CD4-positive, alpha-beta T cell treated with Interleukin-4 for 4 hours (primary cell): Measurements from ENCODE around the gene CPT1B.
A peak's percentile ranks its signal among the peaks of the same experiment; 100 is the strongest.

ENCODE experiments used
- DNase-seq: peaks from one replicate; pipeline ENCODE4 v3.0.0-alpha.2; 2020

The CPT1B gene

DNA sequence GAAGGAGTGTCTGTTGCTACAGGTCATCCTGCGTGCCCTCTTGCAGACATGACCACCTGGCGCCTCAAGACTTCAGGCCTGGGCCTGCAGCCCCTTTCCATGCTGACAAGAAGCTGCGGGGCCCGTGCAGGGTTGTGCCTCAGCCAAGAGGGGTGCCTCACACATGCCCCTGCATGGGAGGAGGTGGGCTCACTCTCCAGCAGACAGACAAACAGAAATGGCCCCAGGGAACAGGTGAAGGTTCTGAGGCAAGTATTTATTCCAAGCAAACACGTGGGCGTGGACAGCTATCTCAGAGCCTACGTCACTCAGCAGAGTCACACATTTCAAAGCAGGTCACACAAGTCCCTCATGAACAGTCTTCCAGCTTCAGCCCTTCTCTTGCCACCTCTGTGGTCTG, 9.6 kb downstream of the CPT1B start:
- no peak for DNase-seq

DNA sequence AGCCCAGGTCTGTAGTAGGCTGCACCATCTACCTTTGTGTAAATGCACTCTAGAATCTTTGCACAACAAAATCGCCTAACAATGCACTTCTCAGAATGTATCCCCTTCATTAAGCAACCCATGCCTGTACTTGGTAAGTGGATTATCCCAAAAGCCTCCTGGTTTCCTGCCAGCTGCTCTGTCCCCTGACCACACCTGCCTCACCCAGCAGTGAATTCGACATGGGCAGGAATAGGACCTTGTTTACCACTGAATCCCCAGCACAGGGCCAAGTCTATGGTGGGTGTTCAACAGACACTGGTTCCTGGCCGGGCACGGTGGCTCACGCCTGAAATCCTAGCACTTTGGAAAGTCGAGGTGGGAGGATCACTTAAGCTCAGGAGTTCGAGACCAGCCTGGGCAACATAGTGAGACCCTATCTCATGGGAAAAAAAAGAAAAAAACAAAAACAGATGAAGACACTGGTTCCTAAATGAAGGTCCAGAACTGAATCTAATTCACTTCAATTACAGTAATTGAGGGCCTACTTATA, 10.4 kb downstream of the CPT1B start:
- DNase-seq = no peak

DNA sequence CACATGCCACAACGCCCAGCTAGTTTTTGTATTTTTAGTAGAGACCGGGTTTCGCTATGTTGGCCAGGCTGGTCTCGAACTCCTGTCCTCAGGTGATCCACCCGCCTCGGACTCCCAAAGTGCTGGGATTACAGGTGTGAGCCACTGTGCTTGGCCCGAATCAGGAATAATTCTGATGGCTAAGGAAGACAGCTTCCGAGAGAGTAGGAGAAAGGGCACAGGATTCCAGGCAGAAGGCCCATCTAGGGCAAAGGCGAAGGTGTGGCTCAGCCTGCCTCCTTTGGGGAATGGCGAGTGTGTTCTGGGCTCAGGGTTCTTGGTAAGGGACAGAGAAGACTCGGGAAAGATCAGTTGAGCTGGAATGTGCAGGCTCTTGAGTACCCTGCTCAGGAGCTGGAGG, 13.9 kb downstream of the CPT1B start:
- no peak for DNase-seq

DNA sequence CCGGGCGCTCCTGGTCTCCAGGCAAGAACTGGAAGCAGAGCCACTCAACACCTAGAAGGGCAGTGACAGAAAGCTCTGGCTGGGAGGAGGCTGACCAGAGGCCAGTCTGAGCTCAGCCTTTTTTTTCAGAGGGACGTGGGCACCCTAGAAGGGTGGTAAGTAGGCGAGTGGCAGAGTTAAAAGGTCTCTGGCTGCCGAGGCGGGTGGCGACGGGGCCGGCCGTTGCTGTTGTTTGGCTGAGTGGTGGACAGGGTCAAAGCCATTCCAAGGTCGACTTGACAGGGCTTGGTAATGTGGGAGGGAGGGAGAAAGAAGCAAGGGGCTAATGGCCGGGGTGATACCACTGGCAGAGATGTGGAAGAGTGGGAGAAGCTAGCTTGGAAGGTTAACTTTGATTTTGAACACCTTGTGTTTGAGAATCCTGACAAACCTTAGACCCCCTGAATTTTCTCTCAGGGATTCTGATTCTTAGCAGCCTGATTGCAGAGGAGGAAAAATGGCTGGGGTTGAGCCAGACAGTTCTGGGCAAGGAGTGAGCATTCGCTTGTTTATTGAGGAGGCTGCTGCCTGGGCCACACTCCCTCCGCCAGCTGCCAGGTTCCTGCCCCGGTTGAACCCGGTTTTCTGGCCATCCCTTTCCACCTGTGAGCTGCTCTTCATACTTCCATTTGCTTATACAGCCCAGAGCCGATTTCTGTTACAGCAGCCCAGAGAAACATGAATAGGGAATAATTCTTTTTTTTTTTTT, 14.6 kb downstream of the CPT1B start:
- no peak for DNase-seq

DNA sequence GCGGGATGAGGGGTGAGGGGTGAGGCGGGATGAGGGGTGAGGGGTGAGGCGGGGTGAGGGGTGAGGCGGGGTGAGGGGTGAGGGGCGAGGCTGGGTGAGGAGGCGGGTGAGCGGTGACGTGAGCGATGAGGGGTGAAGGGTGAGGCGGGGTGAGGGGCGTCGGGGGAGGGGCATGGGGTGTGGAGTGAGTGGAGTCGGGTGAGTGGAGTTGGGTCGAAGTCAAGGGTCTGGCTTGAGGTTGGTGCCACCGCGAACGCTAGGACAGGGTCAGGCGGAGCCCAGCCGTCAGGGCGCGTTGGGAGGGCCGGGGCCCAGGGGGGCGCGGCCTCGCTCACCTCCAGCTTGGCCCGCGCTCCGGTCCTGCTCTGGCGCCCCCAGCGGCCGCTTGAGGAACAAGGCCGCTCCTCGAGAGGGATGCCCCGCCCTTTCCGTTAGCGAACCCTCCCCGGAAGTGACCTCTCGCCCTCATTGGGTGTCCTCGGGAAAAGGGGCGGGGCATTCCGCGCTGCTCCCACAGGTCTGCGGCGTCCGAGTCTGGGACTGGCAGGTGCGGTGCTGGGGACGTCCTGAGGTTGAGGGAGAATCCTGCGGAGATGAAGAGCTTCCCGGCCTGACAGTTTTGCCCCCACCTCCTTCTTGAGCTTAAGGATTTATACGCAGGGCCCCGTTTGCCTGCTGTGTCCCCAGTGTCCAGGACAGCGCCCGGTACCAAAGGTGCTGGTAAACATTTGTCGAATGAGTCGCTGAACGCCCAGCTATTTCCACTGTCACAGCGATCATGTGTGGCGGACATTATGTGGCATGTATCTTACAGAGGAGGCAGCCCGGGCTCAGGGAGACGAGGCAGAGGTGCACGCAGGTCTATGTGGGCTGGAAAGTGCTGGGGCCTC, 15.5 kb downstream of the CPT1B start, which contains the start of gene SYCE3:
TSS of gene SYCE3 (minus strand) at position 397 of the 890 bp plus-strand sequence. CDS start 6,514 bp downstream, outside the sequence.
- peak; percentile 94 for DNase-seq

DNA sequence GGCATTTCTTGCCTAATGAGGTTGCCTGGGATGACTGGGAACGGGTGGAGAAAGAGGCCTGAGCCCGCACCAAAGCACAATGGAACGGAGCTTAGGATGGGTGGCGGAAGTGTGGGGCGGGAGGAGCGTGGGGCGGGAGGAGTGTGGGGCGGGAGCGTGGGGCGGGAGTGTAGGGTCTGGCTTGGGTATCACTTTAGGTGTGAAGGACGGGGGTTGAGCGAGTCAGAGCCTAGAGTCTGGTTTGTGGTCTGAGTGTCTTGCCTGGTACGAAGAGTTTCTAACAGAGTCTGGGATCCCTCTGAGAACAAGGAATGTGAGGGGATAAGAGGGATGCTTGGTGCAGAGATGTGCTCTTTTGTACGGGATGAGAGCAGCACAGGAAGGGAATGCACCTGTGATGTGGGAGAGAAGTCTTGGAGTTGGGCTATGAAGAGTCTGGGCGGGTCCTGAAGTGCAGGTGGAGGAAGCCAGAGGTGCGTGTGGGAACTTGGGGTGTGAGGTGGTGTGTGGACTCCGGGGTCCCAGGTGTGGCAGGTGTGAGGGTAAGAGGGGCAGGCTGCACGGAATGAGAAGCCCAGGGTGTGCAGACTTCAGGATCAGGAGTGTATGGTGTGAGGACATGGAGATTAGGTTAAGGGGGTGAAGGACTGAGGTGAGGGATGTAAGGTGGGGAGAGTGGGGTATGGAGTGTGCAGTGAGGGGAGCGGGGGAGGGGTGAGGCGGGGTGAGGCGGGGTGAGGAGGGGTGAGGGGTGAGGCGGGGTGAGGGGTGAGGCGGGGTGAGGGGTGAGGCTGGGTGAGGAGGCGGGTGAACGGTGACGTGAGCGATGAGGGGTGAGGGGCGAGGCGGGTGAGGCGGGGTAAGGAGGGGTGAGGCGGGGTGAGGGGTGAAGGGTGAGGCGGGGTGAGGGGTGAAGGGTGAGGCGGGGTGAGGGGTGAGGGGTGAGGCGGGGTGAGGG, 16.5 kb downstream of the CPT1B start:
- DNase-seq = no peak

DNA sequence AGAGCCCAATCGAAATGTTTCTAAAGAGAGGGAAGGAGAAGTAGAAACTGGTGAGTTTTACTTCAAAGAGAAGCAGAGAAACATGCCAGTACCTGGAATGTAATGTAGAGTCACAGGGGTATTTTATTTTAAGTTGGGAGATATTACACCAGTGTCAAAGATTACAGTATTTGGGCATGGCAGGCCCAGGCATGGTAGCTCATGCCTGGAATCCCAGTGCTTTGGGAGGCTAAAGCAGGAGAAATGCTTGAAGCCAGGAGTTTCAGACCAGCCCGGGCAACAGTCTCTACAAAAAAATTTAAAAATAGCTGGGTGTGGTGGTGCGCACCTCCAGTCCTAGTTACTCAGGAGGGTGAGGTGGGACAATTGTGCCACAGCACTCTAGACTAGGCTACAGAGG, 18.2 kb downstream of the CPT1B start:
- no peak for DNase-seq

DNA sequence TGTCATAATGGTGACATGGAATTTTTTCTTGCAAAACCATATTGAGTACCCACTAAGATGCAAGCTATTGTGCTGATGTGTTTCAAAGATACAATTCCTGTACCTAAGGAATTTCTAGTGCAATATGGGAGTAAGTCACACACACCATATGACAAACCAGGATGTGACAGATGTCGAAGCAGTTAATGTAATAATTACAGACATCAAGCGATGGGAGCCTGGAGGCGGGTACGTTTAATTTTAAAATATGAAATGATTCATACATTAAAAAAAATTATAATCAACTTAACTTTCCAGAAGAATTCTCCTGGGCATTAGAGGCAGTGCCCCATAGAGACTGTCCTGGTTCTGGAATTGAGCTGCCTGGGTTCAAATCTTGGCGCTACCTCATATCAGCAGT, 21.5 kb downstream of the CPT1B start:
- no peak for DNase-seq

DNA sequence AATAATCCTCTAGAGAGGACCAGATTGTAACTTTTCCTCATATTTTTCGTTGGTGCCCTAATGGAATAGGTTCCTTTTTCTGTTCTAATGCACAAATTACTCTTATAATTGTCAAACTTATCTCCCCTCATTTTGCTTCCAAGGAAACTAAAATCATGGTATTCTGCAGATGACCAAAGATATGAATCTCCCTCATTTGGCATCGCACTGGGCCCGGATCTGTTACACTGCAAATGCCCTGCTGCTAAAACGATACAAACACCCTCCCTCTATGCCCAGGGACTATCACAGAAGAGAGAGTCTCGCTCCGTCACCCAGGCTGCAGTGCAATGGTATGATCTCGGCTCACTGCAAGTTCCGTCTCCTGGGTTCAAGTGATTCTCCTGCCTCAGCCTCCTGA, 24.9 kb downstream of the CPT1B start:
- DNase-seq = no peak

DNA sequence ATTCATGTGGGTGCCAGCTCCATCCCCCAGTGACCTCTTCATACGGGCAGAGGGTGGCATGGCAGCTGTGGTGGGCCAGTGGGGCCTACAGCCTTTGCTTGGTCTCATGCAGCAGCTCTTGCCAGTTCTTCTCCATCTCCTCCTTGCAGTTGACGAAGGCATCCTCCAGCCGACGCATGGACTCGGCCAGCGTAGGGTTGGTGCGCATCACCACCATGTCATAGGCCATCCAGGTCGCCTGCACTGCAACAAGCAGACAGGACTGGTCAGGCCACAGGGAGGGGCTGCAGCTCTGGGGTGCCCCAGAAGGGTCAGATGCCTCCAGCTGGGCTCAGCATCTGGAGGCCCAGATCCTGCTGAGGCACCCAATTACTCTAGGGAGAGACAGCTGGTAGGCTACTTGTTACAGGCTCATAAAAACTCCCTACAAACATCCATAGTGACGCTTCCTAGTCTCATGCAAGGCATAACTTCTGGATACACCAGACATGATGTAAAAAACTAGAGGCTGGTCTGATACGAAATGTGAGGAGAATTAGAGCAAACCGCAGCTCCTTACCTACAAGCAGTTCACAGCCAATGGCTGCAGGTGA, 27.0 kb downstream of the CPT1B start:
- no peak for DNase-seq

DNA sequence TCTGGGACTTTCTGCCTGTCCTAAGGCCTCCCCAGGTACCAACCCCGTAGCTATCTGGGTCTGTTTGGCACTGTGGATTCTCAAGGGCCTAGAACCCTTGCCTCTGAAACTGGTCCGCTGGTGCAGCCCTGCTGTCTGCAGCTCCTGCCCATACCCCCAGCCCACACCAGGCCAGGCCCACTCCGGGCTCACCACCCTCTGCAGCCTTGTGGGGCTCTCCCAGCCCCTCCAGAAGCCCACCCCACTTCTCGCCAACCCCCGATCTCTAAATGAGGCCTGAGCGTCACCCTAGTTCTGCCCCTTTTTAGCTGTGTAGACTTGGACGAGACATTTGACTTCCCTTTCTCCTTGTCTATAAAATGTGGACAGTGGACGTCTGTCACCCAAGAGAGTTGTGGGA, 27.8 kb downstream of the CPT1B start:
- no peak for DNase-seq

DNA sequence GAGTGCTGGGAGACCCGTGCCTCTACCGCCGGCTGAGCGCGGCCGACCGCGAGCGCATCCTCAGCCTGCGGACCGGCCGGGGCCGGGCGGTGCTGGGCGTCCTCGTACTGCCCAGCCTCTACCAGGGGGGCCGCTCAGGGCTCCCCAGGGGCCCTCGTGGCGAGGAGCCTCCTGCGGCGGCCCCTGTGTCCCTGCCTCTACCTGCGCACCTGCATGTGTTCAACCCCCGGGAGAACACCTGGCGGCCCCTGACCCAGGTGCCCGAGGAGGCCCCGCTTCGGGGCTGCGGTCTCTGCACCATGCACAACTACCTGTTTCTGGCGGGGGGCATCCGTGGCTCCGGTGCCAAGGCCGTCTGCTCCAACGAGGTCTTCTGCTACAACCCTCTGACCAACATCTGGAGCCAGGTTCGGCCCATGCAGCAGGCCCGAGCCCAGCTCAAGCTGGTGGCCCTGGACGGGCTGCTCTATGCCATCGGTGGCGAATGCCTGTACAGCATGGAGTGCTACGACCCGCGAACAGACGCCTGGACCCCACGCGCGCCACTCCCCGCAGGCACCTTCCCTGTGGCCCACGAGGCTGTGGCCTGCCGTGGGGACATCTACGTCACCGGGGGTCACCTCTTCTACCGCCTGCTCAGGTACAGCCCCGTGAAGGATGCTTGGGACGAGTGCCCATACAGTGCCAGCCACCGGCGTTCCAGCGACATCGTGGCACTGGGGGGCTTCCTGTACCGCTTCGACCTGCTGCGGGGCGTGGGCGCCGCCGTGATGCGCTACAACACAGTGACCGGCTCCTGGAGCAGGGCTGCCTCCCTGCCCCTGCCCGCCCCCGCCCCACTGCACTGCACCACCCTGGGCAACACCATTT, 29.1 kb downstream of the CPT1B start:
- DNase-seq = no peak

DNA sequence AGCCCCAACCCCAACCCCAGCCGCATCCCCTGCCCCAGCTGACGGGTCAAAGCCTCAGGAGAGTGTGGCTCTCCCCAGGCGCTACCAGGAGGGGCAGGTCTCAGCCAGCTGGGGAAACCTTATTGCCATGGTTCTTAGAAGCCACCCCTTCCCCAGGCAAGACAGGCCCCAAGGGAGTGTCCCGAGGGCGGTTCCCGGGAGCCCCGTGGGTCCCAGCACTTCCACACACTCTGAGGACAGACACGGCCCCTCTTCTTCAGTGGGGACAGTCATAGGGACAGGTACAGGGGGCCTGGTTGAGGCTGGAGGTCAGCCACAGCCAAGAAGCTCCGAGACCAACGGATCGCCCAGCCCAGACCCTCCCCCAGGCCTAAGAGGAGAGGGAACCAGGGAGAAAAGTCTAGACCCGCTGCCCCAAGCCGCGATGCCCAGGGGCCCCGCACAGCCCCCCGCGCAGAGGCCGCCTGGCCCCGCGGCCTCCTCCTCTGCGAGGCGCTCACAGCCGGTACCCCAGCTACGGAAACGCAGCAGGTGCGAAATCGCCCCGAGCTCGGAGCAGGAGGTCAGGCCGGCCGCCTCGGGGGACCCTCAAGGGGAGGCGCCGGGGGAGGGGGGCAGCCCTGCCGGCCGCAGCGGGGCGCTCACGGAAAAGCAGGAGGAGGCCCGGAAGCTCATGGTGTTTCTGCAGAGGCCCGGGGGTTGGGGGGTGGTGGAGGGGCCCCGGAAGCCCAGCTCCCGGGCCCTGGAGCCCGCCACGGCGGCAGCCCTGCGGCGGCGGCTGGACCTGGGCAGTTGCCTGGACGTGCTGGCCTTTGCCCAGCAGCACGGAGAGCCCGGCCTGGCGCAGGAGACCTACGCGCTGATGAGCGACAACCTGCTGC, 29.9 kb downstream of the CPT1B start:
- peak; percentile 54 for DNase-seq

DNA sequence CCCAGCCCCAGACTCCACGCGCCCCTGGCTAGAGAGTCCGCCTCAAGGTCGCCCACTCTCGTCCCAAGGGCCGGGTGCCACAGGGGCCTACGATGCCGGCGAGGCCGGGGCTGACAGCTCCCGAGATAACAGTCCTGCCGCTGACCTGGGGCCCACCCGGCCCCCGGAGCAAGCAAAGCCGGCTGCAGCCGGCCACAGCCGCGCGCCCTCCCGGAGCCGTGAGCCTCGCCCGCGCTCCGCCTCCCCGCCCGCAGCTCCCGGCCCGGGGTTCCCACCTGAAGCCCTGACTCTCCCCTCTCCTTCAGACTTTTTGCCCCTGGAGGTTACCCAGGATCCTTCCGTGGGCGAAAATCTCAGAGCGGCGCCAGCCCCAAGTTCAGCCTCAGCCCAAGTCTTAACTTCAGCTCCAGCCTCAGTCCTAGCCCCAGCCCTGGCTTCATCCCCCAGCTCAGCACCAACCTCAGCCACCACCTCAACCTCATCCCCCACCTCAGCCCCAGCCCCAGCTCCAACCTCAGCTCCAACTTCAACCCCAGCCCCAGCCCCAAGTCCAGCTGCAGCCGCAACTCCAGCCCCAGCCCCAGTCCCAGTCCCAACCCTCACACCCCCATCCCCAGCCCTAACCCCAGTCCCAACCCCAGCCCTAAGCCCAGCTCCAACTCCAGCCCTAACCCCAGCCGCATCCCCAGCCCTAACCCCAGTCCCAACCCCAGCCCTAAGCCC, 30.8 kb downstream of the CPT1B start:
- DNase-seq = no peak

DNA sequence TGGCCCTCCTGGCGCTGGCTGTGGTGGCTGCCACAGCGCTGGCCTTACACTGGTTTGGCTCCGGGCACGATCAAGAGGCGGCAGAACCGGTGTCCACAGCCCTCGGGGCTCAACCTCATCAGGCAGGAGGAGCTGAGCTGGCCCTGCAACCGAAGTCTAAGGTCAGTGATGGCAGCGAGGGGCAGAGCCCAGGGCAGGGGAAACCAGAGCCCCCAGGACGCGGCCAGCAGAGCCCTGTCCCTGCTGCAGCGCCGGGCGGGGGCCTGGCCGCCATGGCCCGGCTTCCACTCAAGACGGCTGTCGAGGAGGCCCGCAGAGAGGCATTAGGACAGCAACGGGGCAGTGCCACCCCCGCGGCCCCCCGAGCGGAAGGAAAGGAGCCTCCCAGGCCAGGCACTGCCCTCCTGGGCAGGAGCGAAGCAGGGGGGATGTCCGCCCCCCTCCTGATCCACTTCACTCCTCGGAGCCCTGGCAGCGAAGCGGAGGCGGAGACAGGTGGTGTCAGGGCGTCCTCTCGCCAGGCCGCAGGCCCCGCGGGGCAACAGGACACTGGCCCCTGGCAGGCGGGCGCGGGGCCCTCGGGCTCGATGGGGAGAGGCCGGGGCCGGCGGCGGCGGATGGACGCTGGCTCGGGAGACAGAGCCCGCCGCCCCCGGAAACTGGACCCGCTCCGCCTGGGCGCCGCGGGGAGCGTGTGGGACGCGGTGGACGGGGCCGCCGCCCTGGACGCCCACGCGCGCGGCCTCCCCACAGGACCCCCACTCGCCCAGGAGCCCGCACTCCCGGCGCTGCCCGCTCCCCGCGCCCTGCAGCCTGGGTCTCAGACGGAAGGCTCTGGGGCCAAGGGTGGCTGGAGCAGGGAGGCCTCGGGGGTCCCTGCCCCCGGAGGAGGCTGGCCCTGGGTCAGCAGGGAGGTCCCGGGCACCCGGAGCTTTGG, 31.6 kb downstream of the CPT1B start:
- no peak for DNase-seq

DNA sequence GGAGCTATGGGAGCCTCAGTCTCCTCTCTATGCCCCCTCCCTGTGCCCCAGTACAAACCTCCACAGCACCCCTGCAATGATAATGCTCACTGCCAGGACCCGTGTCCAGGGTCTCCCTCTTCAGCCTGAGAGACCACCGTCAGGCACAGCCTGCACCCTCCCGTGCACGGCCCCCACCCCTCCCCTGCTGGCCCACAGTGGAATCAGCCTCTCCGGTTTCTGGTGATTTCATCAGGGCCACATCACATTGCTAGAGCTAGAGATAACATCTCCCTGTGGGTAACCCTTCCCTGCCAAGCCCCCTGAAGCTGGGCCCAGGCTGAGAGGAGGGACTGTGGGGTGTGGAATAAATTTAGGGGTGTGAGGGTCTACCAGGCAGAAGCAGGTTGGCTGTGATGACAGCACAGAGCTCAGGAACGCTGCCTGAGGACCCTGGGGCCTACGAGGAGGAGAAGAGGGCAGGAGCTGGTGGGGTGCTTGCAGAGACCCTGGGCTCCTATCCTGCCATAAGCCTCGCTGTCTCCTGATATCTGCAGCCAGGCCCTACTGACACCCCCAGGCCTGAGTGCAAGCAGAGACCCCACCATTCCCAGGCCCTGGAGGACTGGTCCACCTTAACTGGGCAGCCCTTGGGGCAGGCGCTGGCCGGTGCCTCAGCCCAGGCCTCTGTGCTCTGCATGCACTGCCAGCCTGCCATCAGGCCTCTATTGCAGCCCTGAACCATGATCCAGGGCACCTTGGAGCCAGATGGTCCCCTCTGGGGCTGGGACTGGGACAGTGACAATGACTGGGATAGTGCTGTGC, 32.5 kb downstream of the CPT1B start, which contains the start of gene KLHDC7B:
TSS of gene KLHDC7B (plus strand) at position 378 of the 804 bp plus-strand sequence. CDS start at position 723, 345 bp downstream.
- DNase-seq = peak; percentile 32

DNA sequence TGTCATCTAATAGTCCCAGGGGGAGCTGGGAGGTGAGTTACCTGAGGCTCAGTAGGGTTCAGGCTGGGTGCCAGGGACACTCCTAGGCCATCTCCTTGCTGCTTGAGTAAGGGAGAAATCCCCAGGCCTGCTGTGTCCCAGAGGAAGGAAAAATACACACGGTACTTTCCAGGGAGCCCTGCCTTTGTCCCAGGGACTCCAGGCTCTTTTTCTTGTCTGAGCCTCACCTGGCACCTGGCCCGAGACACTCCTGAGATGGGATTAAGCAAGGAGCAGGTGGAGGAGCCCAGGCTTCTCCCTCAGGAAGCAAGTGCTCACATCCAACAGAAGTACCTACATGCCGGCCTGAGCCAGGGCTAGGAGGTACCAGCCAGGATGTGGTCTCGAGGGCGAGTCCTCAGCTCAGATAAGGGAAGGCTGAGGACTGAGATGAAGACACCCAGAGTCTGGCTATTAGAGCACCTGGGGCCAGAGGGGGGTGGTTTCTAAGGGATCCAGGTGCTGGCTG, 33.4 kb downstream of the CPT1B start:
- DNase-seq = peak; percentile 27
